GM21529 (cell line): ENCODE measurements around the gene ENPP7.

Experiments used
- ATAC-seq: cut with Tn5 transposase; IDR thresholded peaks from one replicate; pipeline ENCODE4 v1.9.1; 2021; ENCODE audit not compliant: unreplicated experiment

Gene ENPP7

DNA sequence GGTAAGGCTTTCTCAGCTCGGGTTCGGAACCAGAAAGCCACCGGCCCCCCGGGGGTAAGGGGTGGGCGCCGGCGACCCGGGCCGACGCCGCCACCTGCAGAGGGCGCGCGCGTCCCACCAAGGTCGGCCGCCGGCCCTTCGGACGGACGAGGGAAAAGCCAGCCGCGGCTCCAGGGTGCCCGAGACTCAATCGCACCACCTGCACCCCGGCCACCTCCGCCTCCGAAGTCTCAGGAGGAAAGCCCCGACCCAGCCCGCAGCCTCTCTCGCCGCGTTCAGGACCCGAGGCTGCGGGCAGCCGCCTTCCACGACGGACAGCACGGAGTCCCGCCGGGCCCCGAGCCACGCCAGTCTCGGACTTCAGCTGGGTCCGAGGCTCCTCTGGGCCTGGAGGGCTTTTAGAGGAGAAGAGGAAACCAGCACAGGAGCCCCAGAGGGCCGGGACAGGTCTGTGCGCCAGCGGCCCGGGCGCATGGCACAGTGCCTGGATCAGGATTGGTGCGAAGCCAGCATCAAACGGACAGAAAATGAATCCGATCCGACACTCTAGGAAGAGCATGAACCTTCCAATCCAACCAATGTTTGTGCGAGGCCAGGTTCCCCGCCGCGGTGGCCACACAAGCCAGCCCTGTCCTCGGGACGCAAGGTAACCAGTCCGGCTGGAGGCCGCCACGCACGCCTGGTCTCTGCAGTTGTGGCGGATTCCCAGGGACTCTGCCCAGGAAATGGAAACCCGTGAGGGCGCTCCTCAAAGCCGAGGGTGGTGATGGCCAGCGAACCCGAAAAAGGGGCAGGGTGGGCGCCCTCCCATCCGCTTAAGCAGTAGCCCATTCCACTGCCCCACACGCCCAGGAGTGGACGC is 59.4 kb downstream of the ENPP7 start:
- no peak for ATAC-seq

DNA sequence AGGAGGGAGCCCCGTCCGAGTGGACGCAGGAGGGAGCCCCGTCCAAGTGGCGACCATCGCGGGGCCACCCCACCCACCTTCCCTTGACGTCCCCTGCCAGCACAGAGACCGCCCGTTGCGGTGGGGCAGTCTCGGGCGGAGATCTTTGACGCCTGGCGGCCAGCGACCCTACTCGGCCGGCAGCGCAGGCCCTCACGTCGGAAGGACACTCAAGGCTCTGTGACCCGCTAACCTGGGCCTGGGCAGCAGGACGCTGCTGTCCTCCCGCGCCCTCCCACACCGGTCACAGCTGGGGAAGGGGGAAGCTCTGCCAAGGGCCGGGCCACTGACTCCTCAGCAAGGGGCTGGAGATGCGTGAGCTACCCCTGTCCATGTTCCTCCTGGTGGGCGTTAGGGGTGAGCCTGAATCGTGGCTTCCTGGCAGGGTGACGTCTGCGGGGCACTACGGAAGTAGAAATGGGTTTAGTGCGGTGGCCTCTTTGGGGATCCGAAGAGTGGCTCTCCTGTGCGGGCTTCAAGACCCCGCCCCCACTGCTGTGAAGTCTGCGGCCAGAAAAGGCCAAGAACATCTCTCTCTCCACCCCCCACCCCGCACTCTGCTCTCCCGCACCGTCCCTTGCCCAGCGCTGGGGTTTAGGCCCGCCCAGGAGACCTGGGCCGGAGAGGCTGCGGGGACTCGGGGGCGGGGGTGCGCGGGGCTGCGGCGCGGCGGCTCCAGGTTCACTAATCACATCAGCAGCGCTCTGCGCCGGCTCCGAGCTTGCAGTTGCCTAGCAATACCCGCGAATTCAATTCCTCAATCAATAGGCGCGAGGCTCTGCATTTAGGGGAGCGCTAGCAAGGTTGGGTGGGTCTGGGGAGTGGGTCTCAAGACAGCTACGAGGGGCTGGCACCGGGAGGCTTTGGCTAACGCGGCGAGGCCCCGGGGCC is 60.3 kb downstream of the ENPP7 start:
- ATAC-seq, result no peak

DNA sequence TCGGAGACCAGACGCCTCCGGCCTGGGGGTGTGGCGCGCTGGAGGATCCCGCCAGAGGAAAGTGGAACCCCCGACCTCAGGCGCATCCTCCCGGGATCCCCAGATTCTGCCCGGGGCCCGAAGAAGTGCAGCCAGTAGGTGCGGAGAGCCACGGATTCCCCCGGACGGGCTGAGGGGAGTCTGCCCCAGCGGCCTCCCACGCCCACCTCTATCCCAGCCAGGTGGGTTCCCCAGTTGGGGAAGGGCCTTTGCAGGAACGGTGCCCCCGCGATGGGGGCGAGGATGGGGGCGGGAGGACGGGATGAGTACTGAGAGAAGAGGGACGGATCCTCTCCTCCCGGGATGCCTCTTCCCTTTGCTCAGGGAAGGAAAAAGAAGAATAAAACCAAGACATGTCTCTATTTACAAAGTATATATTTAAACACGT is 61.0 kb downstream of the ENPP7 start:
- ATAC-seq, result no peak
